HEK293T (cell line): ENCODE data around the gene TMEM200B.

ENCODE experiments used
- BHLHE40 ChIP-seq: fragments of 450-650 bp; IDR thresholded peaks from 2 replicates; pipeline ENCODE4 v1.6.1; 2016; ENCODE audit warnings: mild to moderate bottlenecking, moderate library complexity, borderline replicate concordance
- CTBP1 ChIP-seq: fragments of 450-650 bp; IDR thresholded peaks from 2 replicates; pipeline ENCODE4 v1.6.1; 2016; ENCODE audit warnings: borderline replicate concordance
- ELF4 ChIP-seq: fragments of 450-650 bp; IDR thresholded peaks from 2 replicates; pipeline ENCODE4 v1.6.1; 2017; ENCODE audit warnings: antibody characterized with exemption
- FOXA1 ChIP-seq: fragments of 450-650 bp; IDR thresholded peaks from 2 replicates; pipeline ENCODE4 v1.6.1; 2016; ENCODE audit warnings: mild to moderate bottlenecking
- FOXK2 ChIP-seq: fragments of 450-650 bp; IDR thresholded peaks from 2 replicates; pipeline ENCODE4 v1.6.1; 2016; ENCODE audit warnings: mild to moderate bottlenecking
- NFRKB ChIP-seq: fragments of 450-650 bp; IDR thresholded peaks from 2 replicates; pipeline ENCODE4 v1.6.1; 2016; ENCODE audit warnings: mild to moderate bottlenecking, moderate library complexity
- SP1 ChIP-seq: fragments of 450-650 bp; IDR thresholded peaks from 2 replicates; pipeline ENCODE4 v1.6.1; 2017
- TARDBP ChIP-seq: fragments of 450-650 bp; IDR thresholded peaks from 2 replicates; pipeline ENCODE4 v1.6.1; 2016
- ZNF384 ChIP-seq: fragments of 450-650 bp; IDR thresholded peaks from 2 replicates; pipeline ENCODE4 v1.6.1; 2016
- TF ChIP-seq, protein P1 (sequence below): fragments of 450-650 bp; IDR thresholded peaks from 2 replicates; pipeline ENCODE4 v1.6.1; 2016

- TF ChIP-seq NFRKB: no peak
- TF ChIP-seq, protein P1, sequence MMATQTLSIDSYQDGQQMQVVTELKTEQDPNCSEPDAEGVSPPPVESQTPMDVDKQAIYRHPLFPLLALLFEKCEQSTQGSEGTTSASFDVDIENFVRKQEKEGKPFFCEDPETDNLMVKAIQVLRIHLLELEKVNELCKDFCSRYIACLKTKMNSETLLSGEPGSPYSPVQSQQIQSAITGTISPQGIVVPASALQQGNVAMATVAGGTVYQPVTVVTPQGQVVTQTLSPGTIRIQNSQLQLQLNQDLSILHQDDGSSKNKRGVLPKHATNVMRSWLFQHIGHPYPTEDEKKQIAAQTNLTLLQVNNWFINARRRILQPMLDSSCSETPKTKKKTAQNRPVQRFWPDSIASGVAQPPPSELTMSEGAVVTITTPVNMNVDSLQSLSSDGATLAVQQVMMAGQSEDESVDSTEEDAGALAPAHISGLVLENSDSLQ: no peak
- TF ChIP-seq BHLHE40: no peak
- no peak for TF ChIP-seq ZNF384
- TF ChIP-seq FOXK2: no peak
- TF ChIP-seq TARDBP: no peak
- TF ChIP-seq CTBP1: no peak
- no peak for TF ChIP-seq ELF4
- TF ChIP-seq FOXA1: no peak
- TF ChIP-seq SP1: no peak
These were observed 22.2 kb upstream of the TMEM200B start for GRCh38 chr1:29145739-29146437.
